Parathyroid adenoma (tissue), 2 donors: ENCODE data around the gene ETV6.

Experiments
- H2AFZ ChIP-seq: fragments of 300-600 bp; sonication (generic); one replicate; pipeline ENCODE4 v1.7.0; 2017; ENCODE audit warnings: antibody characterized with exemption, mild to moderate bottlenecking
- H3K27ac ChIP-seq: fragments of 300-600 bp; sonication (generic); one replicate; pipeline ENCODE4 v1.7.0; 2017
- H3K27me3 ChIP-seq: fragments of 300-600 bp; sonication (generic); one replicate; pipeline ENCODE4 v1.7.0; 2017; ENCODE audit warnings: low read length; ENCODE audit not compliant: control insufficient read depth, insufficient read depth
- H3K36me3 ChIP-seq: fragments of 300-600 bp; sonication (generic); one replicate; pipeline ENCODE4 v1.7.0; 2017; ENCODE audit warnings: low read length; ENCODE audit not compliant: control insufficient read depth, insufficient read depth
- H3K4me1 ChIP-seq: fragments of 300-600 bp; sonication (generic); one replicate; pipeline ENCODE4 v1.7.0; 2017; ENCODE audit warnings: control low read depth
- H3K4me2 ChIP-seq: fragments of 300-600 bp; sonication (generic); one replicate; pipeline ENCODE4 v1.7.0; 2017; ENCODE audit warnings: low read length
- H3K4me3 ChIP-seq: fragments of 300-600 bp; sonication (generic); one replicate; pipeline ENCODE4 v1.7.0; 2017; ENCODE audit warnings: low read depth, low read length
- H3K79me2 ChIP-seq: fragments of 300-600 bp; sonication (generic); one replicate; pipeline ENCODE4 v1.7.0; 2017; ENCODE audit warnings: control low read depth
- H3K9ac ChIP-seq: fragments of 300-600 bp; sonication (generic); one replicate; pipeline ENCODE4 v1.7.0; 2017; ENCODE audit warnings: mild to moderate bottlenecking
- H3K9me3 ChIP-seq: fragments of 300-600 bp; sonication (generic); one replicate; pipeline ENCODE4 v1.7.0; 2017; ENCODE audit warnings: low read length; ENCODE audit not compliant: control insufficient read depth
- TF ChIP-seq, protein P1 (sequence below): fragments of 300-600 bp; sonication (generic); IDR thresholded peaks from one replicate; pipeline ENCODE4 v1.7.0; 2017; ENCODE audit warnings: antibody characterized with exemption, mild to moderate bottlenecking
- donor health status: primary hyperparathyroidism.

ETV6 gene

DNA sequence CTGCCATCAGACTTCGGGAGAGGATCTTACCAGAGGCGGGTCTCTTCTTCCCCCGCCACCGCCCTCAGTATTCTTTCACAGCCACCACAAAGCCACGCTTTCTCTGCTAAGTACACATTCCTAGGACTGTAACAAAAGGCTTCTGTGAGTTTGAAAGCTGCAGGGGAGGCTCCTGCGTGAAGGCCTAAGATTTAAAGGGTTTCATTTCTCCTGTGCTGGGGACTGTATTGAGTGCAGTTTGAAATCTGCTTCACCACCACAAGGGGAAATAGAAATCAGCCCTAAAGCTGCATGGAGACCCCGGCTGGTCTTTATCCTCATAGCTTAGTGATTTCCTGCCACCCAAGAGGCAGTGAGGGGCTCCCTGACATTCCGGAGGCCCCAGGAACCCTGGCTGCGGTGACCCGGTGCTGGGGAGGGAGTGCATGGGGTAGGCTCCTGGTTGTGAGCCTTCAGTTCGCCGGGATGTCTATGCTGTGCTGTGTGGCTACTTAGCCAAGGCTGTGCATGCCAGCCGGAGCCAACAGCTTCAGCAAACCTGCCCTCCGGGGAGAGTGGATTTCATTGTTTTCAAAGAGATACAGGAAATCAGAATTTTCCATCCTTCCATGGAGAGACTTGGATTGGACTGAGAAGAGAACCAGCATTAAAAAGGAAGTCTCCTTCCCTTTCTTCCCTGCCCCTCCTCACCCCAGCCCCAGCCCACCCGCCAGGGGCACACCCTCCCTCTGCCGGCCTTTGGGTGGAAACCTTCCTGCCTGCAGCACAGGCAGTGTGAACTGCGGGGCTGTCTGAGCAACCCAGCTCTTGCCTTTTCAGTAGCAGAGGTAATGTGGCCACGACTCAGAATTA, 163.3 kb downstream of the ETV6 start:
- no peak overlapping the region for H3K4me3 ChIP-seq
- peaks cover 21% of the 10 kb centered on the region for H3K4me1 ChIP-seq

DNA sequence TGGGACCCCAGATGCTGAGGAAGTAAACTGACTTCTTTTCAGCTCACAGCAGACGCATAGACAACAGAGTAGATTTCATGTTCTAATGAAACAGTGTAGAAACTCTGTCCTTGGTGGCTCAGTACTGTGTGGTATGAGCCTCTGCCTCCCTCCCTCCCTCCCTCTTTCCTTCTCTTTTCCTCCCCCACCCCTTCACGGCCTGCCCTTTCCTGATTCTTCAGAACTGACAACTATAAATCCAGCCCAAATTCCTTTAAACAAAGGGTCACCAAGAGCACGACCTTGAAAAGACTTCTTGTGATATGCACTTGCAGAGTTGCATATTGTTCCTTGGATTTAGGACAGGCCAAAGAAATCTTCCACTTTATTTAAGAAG, 164.0 kb downstream of the ETV6 start:
- no peak overlapping the region for H3K4me3 ChIP-seq
- peaks cover 18% of the 10 kb centered on the region for H3K79me2 ChIP-seq
- TF ChIP-seq, protein P1, sequence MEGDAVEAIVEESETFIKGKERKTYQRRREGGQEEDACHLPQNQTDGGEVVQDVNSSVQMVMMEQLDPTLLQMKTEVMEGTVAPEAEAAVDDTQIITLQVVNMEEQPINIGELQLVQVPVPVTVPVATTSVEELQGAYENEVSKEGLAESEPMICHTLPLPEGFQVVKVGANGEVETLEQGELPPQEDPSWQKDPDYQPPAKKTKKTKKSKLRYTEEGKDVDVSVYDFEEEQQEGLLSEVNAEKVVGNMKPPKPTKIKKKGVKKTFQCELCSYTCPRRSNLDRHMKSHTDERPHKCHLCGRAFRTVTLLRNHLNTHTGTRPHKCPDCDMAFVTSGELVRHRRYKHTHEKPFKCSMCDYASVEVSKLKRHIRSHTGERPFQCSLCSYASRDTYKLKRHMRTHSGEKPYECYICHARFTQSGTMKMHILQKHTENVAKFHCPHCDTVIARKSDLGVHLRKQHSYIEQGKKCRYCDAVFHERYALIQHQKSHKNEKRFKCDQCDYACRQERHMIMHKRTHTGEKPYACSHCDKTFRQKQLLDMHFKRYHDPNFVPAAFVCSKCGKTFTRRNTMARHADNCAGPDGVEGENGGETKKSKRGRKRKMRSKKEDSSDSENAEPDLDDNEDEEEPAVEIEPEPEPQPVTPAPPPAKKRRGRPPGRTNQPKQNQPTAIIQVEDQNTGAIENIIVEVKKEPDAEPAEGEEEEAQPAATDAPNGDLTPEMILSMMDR = no peak
- H3K4me2 ChIP-seq = no peak overlapping the region
- no peaks in the 10 kb centered on the region for H3K36me3 ChIP-seq
- no peaks in the 10 kb centered on the region for H3K9me3 ChIP-seq
- no peak overlapping the region for H3K27ac ChIP-seq
- peaks cover 21% of the 10 kb centered on the region for H3K4me1 ChIP-seq
- no peaks in the 10 kb centered on the region for H3K27me3 ChIP-seq
- H3K9ac ChIP-seq = no peak overlapping the region
- no peak overlapping the region for H2AFZ ChIP-seq

More for the DNA sequence above, 163.3 kb downstream of the ETV6 start:
- no peak overlapping the region for H3K9ac ChIP-seq
- no peaks in the 10 kb centered on the region for H3K9me3 ChIP-seq
- no peaks in the 10 kb centered on the region for H3K27me3 ChIP-seq
- no peaks in the 10 kb centered on the region for H3K36me3 ChIP-seq
- H3K79me2 ChIP-seq = peaks cover 18% of the 10 kb centered on the region
- peak overlapping the region; percentile 30 for H3K27ac ChIP-seq
- TF ChIP-seq, protein P1 = no peak
- H3K4me2 ChIP-seq = no peak overlapping the region
- H2AFZ ChIP-seq = no peak overlapping the region

DNA sequence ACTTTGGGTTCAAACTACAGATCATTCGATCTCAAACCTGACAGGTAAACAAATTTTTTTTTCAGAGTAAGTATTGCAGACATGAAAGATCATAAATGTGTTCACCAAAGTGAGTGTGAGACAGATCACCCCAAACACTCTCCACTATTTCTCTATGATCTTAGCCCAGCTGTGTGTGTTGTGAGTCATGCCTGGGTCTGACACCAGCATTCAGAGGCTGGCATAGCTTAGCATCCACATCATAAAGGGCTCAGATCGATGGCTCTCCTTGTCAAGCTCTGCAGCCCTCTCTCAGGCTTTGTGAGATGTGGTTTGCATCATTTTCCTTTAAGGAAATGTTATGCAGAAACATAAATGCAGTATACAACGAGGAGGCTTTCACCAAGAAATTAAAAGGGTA, 164.9 kb downstream of the ETV6 start:
- Histone ChIP-seq H3K27ac (no peak overlapping the region), H3K9ac (no peak overlapping the region), H3K27me3 (no peaks in the 10 kb centered on the region), H3K79me2 (peaks cover 15% of the 10 kb centered on the region), H3K36me3 (no peaks in the 10 kb centered on the region), H3K4me2 (no peak overlapping the region), H2AFZ (no peak overlapping the region), H3K9me3 (no peaks in the 10 kb centered on the region), H3K4me1 (peaks cover 24% of the 10 kb centered on the region), H3K4me3 (no peak overlapping the region)
- TF ChIP-seq, protein P1 = no peak

DNA sequence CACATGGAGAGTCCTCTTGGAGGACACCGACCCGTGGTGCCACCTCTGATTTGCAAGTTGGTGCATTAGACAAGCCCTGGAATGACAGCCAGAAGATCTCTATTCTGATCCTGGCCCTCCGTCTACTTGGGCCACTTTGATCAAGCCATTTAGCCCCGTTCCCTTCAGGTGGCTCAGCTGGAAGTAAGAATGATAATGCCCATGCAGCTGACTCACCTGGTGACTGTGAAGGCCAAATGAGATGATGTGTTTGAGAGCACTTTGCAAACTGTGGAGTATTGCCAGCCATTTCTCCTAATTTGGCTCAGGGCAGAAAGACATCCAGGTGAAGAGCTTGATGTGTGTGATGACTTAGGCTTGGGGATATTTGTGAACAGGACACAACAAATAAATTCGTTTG, 165.9 kb downstream of the ETV6 start:
- H3K9me3 ChIP-seq = no peaks in the 10 kb centered on the region
- no peak overlapping the region for H3K4me3 ChIP-seq
- no peaks in the 10 kb centered on the region for H3K36me3 ChIP-seq
- no peaks in the 10 kb centered on the region for H3K27me3 ChIP-seq
- H3K9ac ChIP-seq = no peak overlapping the region
- no peak overlapping the region for H2AFZ ChIP-seq
- peaks cover 11% of the 10 kb centered on the region for H3K79me2 ChIP-seq
- no peak overlapping the region for H3K4me2 ChIP-seq
- no peak overlapping the region for H3K27ac ChIP-seq
- H3K4me1 ChIP-seq = peaks cover 24% of the 10 kb centered on the region
- TF ChIP-seq, protein P1 = no peak

DNA sequence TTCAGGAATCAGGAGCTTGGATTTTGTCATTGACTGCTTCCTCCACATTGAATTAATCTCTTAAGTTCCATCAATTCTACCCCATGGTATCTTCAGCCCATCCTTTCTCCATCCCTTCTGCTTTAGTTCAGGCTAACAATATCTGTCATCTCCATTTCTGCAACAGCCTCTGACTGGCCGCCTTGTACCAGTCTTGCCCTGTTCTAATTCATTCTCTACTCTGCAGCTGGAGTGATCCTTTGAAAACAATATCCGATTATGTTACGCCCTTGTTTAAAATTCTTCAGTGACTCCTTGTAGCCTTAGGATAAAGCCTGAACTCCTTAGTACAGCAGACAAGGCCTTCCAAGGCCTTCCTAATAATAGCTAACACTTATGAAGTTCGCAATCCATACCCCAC, 170.2 kb downstream of the ETV6 start:
- H3K9me3 ChIP-seq = no peaks in the 10 kb centered on the region
- H3K79me2 ChIP-seq = peaks cover 14% of the 10 kb centered on the region
- no peak overlapping the region for H3K4me2 ChIP-seq
- H3K36me3 ChIP-seq = no peaks in the 10 kb centered on the region
- H3K9ac ChIP-seq = no peak overlapping the region
- H3K27ac ChIP-seq = no peak overlapping the region
- TF ChIP-seq, protein P1 = no peak
- H3K4me1 ChIP-seq = peaks cover 12% of the 10 kb centered on the region
- no peak overlapping the region for H3K4me3 ChIP-seq
- no peaks in the 10 kb centered on the region for H3K27me3 ChIP-seq
- no peak overlapping the region for H2AFZ ChIP-seq
